Fibroblast of the aortic adventitia (primary cell): ENCODE results near the gene MYH7B. TPM values are rescaled to one million over a fixed set of nuclear protein-coding genes. Genes with fewer than 3 reads are reported as not detected.

Source experiments
- DNase-seq: peaks from one replicate; pipeline ENCODE4 v3.0.0-alpha.2; 2010; ENCODE audit warnings: low read depth
- H3K4me3 ChIP-seq: 2 replicates; pipeline ENCODE4 v1.5.1; 2011; ENCODE audit warnings: low read depth, mild to moderate bottlenecking, control low read depth, low read length, moderate library complexity
- total RNA-seq: library from RNA; depleted of rRNA; stranded (reverse); fragments of >200 nt; gene quantifications from 2 replicates; pipeline ENCODE4 v1.2.3, GENCODE V29; 2012; ENCODE audit warnings: low replicate concordance
- TF ChIP-seq, protein P1 (sequence below): IDR thresholded peaks from 2 replicates; pipeline ENCODE4 v1.5.1; 2011; ENCODE audit warnings: mild to moderate bottlenecking, low read length, control low read depth, inconsistent platforms; ENCODE audit not compliant: insufficient read depth

The MYH7B gene
- total RNA-seq, 1 donor = not detected

- TF ChIP-seq, protein P1, sequence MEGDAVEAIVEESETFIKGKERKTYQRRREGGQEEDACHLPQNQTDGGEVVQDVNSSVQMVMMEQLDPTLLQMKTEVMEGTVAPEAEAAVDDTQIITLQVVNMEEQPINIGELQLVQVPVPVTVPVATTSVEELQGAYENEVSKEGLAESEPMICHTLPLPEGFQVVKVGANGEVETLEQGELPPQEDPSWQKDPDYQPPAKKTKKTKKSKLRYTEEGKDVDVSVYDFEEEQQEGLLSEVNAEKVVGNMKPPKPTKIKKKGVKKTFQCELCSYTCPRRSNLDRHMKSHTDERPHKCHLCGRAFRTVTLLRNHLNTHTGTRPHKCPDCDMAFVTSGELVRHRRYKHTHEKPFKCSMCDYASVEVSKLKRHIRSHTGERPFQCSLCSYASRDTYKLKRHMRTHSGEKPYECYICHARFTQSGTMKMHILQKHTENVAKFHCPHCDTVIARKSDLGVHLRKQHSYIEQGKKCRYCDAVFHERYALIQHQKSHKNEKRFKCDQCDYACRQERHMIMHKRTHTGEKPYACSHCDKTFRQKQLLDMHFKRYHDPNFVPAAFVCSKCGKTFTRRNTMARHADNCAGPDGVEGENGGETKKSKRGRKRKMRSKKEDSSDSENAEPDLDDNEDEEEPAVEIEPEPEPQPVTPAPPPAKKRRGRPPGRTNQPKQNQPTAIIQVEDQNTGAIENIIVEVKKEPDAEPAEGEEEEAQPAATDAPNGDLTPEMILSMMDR = no peak
- DNase-seq = no peak
- no peak overlapping the region for H3K4me3 ChIP-seq
These were observed 45.4 kb downstream of the MYH7B start for GRCh38 chr20:35000922-35001595.

DNA sequence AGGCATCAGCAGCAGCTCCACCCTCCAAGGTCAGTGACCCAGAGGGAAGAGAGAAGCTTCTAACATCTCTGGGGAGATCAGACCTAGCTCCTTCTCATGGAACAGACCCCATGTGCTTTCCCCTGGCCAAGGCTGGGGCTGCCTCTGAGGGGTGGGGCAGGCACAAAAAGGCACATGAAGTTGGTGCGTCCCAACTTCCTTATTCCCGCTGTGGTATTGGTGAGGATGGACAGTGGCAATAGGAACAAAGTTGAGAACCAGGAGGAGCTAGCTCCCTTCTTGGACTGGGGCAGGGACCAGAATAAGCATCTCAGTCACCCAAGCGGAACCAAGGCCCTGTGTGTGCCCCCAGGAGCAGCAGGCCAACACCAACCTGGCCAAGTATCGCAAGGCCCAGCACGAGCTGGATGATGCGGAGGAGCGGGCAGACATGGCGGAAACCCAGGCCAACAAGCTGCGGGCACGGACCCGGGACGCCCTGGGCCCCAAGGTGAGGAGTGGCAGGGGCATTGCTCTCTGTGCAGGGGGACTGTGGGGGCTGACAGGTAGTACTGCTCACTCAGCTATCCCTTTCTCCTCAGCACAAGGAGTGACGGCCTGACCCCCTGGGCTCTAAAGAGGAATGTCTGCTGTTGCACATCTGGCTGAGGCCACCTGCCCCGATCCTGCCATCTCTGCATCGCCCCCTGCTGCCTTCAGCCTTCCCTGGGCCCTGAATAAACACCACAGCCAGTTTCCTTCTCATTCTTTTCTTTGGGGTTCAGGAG, 46.1 kb downstream of the MYH7B start:
- H3K4me3 ChIP-seq = no peak overlapping the region
- DNase-seq = no peak
- TF ChIP-seq, protein P1 = peak; percentile 29

GRCh38 chr20:35002426-35003210, 47.0 kb downstream of the MYH7B start:
- no peak for DNase-seq
- TF ChIP-seq, protein P1 = no peak
- H3K4me3 ChIP-seq = no peak overlapping the region

- TF ChIP-seq, protein P1 = no peak
- no peak overlapping the region for H3K4me3 ChIP-seq
- DNase-seq = no peak
These were observed 47.8 kb downstream of the MYH7B start for GRCh38 chr20:35003211-35004031.

DNA sequence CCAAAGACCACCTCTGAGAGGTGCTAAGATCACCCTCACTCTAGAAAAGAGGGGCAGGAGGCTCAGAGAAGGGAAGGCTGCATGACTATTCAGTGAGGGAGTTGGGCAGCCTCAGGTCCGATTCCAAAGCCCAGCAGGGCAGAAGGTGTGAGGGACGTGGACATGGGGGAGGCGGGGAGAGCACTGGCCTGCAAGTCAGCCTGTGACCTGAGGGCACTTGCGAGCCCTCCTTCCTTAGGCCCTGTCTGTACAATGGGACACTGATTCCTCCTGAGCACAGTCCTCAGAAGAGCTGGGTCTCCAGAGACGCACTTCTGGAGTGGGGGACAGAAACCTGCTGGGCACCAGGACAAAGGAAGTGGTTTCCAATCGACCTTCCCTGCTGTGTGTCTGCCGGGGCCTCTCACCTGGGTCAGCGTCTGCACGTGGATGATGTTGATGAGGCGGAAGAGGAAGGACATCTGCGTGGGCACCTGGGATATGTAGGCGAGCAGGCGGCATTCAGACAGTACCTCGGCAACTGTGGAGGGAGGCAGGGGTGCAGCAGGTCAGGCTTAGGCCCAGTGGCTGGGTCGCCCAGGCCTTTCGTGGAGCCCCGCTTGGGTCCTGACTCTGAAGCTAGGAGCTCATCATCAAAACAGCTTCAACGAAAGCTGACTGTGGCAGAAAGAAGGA, 48.5 kb downstream of the MYH7B start:
- TF ChIP-seq, protein P1 = no peak
- DNase-seq = no peak
- no peak overlapping the region for H3K4me3 ChIP-seq
